ENCODE results near the gene TRMT112. TPM values are rescaled to one million over a fixed set of nuclear protein-coding genes. Genes with fewer than 3 reads are reported as not detected.
A peak's percentile ranks its signal among the peaks of the same experiment; 100 is the strongest.

The TRMT112 gene
- total and polyA plus RNA-seq, 10 of the 15 experiments (the other 5 are each of a cell fraction or from before 2014, with no cell fraction given): 212 to 455 (median 308) TPM

- TF ChIP-seq, protein P1, sequence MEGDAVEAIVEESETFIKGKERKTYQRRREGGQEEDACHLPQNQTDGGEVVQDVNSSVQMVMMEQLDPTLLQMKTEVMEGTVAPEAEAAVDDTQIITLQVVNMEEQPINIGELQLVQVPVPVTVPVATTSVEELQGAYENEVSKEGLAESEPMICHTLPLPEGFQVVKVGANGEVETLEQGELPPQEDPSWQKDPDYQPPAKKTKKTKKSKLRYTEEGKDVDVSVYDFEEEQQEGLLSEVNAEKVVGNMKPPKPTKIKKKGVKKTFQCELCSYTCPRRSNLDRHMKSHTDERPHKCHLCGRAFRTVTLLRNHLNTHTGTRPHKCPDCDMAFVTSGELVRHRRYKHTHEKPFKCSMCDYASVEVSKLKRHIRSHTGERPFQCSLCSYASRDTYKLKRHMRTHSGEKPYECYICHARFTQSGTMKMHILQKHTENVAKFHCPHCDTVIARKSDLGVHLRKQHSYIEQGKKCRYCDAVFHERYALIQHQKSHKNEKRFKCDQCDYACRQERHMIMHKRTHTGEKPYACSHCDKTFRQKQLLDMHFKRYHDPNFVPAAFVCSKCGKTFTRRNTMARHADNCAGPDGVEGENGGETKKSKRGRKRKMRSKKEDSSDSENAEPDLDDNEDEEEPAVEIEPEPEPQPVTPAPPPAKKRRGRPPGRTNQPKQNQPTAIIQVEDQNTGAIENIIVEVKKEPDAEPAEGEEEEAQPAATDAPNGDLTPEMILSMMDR (IDR thresholded peaks at IDR 0.05 in 2 of 3, conservative IDR thresholded peaks at IDR 0.05 in 1 of 3; ENCODE audit: control insufficient read depth in 2 of 3, extremely low read depth in 1 of 3, insufficient read depth in 1 of 3, low read depth in 3 of 3, low read length in 3 of 3): no peak
- TF ChIP-seq SIN3A (IDR thresholded peaks at IDR 0.05; ENCODE audit: low read depth, low read length): peak; percentile 87; the same call in 1 of the 2 replicates
- TF ChIP-seq TARDBP (IDR thresholded peaks at IDR 0.05; ENCODE audit: borderline replicate concordance): no peak
- TF ChIP-seq USF2 (IDR thresholded peaks at IDR 0.05; ENCODE audit: borderline replicate concordance, low read depth, low read length): no peak
- no peak for TF ChIP-seq ZNF622 (IDR thresholded peaks at IDR 0.05)
- TF ChIP-seq NR2C2 (IDR thresholded peaks at IDR 0.05; ENCODE audit: borderline replicate concordance, control insufficient read depth, insufficient read length, low read depth): no peak
- no peak for TF ChIP-seq RAD21 (IDR thresholded peaks at IDR 0.05; ENCODE audit: insufficient read depth, low read depth, low read length)
- TF ChIP-seq, protein P2, sequence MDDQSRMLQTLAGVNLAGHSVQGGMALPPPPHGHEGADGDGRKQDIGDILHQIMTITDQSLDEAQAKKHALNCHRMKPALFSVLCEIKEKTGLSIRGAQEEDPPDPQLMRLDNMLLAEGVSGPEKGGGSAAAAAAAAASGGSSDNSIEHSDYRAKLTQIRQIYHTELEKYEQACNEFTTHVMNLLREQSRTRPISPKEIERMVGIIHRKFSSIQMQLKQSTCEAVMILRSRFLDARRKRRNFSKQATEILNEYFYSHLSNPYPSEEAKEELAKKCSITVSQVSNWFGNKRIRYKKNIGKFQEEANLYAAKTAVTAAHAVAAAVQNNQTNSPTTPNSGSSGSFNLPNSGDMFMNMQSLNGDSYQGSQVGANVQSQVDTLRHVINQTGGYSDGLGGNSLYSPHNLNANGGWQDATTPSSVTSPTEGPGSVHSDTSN (IDR thresholded peaks at IDR 0.05; ENCODE audit: insufficient replicate concordance, low read depth, low read length): peak; percentile 63
- TF ChIP-seq ATF7 (IDR thresholded peaks at IDR 0.05; ENCODE audit: low read depth): no peak
- no peak for TF ChIP-seq CHD1 (IDR thresholded peaks at IDR 0.05; ENCODE audit: low read depth, low read length)
- TF ChIP-seq MXI1 (IDR thresholded peaks at IDR 0.05; ENCODE audit: low read depth, low read length): peak; percentile 65
- TF ChIP-seq SUZ12 (IDR thresholded peaks at IDR 0.05; ENCODE audit: unreplicated experiment): no peak
- no peak for TF ChIP-seq TAF1 (IDR thresholded peaks at IDR 0.05; ENCODE audit: borderline replicate concordance, low read depth, low read length)
- no peak for TF ChIP-seq CBX3 (IDR thresholded peaks at IDR 0.05; ENCODE audit: borderline replicate concordance, low read depth)
- no peak for TF ChIP-seq E2F8 (IDR thresholded peaks at IDR 0.05; ENCODE audit: low read depth, partially characterized antibody)
- no peak for TF ChIP-seq TBL1XR1 (IDR thresholded peaks at IDR 0.05; ENCODE audit: low read depth, low read length)
- TF ChIP-seq ZBED1 (IDR thresholded peaks at IDR 0.05; ENCODE audit: borderline replicate concordance): no peak
- no peak for TF ChIP-seq ATF3 (IDR thresholded peaks at IDR 0.05; ENCODE audit: borderline replicate concordance, extremely low read depth, low read depth, low read length)
- TF ChIP-seq TCF7 (IDR thresholded peaks at IDR 0.05; ENCODE audit: borderline replicate concordance): no peak
- TF ChIP-seq DPF2 (IDR thresholded peaks at IDR 0.05): no peak
- TF ChIP-seq CBFB (IDR thresholded peaks at IDR 0.05; ENCODE audit: low read depth): no peak
- no peak for TF ChIP-seq RFX5 (IDR thresholded peaks at IDR 0.05; ENCODE audit: low read depth, low read length)
These were observed 12.2 kb downstream of the TRMT112 start, which contains the start of gene ESRRA (continued) for GRCh38 chr11:64305075-64305690.

Data from GM12878 (cell line).